HG02973 (cell line): ENCODE data around the gene LDHD.

ENCODE experiments used
- ATAC-seq: cut with Tn5 transposase; IDR thresholded peaks from one replicate; pipeline ENCODE4 v1.9.1; 2021; ENCODE audit warnings: moderate library complexity; ENCODE audit not compliant: unreplicated experiment

Gene LDHD

DNA sequence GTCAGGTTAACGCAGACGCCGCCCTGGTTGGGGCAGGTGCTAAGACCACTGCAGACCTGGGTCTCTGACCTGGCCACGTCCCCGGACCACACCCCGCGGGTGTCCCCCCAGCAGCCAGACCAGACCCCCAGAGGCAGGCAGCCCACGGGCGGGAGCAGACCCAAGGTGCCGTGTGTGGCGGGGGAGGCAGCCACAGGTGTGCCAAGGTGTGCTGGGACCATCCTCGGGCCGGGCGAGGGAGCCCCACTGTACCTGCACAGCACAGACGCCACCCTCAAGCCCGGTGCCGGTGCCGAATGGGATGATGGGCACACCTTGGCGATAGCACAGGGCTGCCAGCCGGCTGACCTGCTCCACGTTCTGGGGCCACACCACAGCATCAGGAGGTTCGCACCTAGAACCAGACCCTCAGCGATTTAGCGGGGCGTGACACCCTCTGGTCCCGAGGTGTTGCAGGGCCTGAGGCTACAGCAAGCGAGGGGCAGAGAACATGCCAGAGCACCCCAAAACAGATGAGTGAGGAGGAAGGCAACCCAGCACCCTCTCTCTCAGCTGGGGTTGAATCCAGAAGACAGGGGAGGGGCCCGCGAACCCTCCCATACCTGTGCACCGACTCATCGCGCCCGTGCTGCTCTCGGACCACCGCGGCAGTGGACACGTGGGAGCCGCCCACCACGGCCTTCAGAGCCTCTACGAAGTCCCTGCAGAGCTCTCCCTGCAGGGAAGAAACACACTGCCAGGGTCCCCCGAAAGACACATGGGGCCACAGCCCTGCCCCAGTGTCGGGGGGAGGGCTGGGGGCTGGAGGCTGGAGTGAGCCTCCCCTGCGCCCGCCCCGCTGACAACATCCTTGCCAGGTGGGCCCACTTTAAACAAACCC is 1.4 kb downstream of the LDHD start:
- ATAC-seq = no peak

DNA sequence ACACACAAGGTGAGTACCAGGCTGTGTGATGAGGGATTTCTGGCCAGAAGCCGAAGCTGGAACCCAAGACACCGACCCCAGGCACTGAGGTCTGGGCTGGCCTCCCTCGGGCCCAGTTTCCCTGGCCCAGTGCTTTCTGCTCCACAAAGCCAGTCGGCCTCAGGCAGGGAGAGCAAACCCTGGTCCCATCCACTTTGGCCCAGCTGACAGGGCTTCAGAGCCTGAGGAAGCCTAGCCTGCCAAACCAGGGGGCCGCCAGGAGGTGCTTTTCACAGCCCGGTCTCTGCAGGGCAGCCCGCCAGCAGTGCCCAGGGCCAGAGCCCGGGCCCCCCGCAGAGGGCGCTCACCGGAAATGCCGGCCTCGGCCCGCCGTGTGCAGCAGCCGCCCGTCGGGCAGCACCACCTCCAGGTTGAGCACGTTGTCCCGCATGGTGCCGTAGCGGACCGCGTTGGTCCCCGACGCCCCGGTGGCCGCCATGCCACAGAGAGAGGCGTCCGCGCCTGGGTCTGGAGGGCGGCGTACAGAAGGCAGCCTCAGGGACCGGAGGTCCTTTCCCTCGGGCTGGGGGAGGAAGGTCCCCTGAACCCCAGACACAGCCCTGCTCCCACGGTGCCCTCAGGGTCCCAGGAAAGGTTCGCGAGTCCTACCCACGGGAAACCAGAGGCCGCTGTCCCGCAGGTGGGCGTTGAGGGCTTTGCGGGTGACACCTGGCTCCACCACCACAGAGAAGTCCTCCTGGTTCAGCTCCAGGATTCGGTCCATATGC is 2.2 kb downstream of the LDHD start:
- no peak for ATAC-seq

DNA sequence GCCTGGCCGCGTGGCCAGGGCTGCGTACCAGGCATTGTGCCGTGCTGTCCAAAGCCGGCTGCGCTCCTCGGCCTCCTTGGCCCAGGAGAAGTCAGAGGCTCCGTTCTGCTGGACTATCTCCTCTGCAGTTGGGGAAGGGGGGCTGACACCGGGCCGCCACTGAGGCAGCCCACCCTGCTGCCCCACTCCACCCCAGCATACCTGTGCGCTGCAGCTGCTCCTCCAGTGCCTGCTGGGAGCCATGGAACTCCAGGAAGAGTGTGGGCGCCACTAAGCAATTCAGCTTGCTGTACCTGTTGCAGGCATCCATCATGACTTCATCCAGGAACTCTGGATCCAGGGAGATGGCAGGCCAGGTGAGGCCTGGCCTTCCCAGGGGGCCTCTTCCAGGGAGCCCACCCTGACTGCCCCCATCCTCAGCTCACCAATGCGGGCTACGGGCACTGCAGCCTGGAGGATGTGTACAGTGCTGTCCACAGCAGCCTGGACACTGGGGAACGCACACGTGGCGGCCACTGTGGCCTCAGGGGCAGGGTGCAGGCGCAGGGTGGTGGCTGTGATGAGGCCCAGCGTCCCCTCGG is 2.9 kb downstream of the LDHD start:
- no peak for ATAC-seq

DNA sequence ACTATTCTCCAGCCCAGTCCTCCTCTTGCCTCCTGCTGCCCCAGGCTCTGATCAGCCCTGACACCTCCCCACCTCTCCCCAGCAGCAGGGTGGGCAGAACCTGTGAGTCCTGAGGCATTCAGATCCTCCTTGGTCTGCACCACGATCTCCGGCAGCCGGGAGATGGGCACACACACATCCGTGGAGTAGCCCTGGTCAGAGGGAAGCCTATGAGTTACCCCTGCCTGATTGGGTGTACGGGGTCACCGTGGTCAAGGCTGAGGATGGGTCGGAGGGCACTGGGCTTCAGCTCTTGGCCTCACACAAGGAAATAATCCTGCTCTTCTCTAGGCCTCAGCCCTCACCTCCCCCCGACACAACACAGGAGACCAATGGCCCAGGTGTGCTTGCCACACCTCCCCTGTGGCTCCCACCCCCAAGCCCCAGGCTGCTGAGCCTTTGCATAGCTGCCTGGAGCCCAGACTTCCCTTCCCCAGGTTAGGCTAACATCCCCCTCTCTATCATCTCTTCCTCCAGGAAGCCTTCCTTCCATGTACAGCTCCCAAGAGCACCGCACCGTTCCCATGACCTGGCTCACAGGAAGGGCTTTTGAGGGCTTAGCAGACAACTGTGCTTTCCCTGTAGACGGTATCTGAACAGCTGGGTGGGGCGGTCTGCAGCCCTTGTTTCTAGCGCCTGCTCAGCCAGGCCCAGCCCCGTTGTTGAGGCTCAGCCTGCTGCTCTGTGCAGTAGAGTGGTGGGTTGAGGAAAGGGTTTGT is 3.7 kb downstream of the LDHD start:
- no peak for ATAC-seq

DNA sequence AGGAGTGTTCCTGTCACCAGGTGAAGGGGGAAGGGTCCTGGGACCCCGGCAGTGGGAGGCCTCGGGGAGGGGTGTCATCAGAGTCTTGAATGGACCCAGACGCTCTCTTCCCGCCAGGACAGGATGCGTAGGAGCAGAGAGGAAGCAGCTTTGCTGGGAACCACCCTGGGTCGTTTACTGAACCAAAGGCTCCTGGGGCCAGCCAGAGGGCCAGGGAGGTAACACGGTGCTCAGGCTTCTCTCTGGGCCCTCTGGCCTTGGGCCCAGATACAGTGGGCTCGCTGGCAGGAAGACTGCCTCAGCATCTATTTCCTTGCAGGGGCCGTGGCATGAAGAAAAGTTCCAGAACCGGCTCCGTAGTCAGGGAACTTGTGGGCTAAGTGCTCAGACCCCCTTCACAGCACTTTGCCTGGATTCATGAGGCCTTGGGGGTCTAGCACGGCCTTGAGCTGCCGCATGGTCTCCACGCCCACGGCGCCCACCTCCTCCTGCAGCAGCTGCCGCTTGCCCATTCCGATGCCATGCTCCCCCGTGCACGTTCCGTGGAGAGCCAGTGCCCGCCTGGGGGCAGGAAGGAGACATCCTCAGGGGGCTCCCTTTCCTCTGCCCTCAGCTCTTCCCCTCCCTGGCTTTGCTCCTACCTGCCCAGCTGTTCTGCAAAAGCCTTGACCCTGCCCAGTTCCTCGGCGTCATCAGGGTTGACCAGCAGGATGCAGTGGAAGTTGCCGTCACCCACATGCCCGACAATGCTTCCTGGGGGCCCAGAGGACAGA is 4.4 kb downstream of the LDHD start:
- ATAC-seq = no peak

DNA sequence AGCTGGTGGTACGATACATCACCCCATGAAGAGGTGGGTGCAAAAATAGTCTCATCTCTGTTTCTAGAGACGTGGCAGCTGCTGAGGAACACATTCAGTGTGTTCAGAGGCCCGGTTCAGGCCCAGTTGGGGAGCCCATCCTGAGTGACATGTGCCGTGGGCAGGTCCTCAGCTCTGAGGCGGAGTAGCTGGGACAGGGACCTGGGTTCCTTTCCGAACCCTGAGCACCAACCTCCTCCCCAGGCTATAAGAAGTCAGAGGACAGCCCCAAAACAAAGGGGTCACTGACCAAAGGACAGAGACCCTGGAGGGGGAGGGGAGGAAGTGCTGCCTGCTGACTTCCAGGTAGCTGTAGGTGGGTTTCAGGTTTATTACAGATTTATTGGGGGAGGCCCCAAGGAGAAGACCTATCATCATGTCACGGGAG is 5.1 kb downstream of the LDHD start:
- peak; percentile 6 for ATAC-seq

DNA sequence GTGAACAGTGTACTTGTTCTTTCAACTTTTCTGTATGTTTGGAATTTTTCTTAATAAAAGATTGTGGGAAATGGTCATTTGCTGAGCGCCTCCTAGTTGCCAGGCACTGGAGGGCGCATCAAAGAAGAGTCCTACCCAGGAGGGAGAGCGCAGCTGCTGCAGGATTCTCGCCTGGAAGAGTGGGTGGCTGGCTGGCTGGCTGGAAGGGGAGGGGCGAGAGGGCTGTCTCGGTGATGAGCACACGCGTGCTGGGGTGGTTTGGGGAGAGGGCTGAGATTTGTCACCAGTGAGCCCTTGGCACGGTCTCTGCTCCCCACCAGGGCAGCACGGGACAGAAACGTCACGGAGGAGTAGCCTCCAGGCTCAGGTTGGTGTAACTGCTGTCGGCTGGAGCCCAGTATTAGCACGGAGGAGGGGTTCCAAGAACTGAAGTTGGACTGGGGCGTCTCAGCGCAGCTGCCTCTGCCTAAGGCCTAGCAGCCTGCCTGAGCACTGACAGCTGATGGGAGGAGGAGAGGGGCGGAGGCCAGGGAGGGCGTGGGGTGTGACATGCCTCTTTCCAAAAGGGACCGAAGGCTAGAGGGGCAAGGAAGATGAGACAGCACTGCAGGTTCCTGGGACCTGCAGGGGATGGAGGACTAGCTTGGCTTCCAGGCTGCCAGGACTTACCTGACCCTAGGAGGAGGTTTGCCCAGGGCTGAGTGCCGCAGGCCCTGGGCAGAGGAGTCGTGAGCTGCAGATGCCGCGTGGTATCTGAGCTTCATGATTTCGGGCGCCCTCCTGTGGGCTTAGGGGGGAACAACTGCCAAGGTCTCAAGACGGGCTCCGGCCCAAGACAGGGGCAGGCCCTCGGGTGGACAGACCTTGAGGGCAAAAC is 5.7 kb downstream of the LDHD start:
- peak; percentile 65 for ATAC-seq

DNA sequence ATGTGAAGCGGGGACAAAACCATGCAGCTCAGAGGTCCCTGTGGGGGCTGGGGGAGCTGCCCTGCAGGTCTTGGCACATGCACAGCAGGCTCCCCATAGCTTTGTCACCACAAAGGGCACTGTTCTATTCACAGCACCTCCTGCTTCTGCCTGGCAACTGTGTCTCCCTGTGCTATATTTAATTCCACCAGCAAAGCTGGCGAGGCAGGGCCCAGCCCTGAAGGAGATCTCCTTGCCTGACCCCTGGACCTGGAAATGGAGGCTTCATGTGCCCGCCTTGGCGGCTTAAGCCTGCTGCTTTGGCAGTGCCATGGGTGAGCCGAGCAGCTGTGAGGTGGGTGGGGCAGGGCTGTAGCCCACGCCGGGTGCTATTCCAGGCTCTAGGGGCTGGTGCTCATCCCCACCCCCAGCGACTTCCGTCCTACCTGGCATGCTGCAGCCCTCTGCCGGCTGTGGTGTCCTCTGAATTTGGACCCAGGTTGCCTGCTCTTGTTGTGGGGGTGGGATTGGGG is 6.8 kb downstream of the LDHD start:
- no peak for ATAC-seq

DNA sequence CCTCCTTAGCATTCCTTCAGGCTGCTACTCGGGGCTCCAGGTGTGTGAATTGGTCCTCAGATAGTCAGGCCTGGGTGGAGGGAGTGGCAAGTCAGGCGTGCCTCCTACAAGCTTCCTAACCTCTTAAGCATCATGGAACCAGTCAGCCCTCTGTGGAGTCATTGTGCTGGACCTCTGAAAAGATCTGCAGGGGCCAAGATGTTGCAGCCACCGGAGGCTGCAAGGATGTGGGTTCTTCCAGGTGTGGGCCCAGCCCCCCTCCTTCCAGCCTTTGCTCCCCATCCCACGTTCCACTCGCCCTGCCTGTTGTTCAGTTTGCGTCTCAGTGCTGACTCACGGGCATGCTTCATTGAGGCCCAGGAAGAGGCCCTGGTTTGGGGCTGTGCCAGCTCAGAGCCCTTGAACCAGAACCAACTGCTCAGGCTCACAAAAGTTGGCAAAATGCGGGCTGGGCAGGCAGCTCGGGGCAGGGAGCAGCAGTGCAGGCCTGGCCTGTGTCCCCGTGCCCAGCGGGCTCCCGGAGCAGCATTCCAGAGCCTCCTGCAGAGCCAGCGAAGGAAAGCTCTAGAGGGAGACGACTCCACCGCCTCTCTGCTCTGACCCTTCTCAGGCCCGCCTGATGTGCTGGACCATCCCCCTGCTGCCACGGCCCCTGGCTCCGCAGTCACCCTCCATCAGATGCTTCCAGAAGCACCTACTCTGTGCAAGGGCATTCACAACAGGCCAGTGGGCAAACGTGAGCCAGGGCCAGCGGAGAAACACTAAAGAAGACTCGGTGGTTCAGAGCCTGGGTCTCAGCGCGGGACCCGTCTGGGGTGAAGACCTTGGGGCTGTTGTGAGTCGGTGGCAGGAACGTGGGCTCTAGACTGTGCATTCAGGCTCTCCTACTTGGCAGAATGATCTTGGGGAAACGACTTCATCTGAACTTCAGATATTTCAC is 7.5 kb downstream of the LDHD start:
- no peak for ATAC-seq

DNA sequence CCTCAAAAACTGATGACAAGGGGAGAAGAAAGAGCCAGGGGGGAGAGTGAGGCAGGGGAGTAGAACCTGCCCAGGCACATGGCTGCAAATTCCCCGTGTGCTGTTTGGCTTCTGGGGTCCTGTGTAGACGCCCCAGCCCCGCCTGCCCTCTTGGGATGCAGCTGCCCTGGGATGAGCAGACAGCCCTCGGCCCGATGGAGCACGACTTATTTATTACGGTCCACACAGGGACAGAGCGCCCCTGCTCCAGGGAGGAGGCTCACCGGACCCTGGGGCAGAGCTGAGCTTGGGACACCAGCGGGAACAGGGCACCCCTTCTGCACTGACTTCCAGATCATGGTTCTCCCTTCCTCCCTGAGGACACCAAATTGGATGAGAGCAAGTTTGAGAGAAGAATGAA is 9.1 kb downstream of the LDHD start:
- ATAC-seq = no peak

DNA sequence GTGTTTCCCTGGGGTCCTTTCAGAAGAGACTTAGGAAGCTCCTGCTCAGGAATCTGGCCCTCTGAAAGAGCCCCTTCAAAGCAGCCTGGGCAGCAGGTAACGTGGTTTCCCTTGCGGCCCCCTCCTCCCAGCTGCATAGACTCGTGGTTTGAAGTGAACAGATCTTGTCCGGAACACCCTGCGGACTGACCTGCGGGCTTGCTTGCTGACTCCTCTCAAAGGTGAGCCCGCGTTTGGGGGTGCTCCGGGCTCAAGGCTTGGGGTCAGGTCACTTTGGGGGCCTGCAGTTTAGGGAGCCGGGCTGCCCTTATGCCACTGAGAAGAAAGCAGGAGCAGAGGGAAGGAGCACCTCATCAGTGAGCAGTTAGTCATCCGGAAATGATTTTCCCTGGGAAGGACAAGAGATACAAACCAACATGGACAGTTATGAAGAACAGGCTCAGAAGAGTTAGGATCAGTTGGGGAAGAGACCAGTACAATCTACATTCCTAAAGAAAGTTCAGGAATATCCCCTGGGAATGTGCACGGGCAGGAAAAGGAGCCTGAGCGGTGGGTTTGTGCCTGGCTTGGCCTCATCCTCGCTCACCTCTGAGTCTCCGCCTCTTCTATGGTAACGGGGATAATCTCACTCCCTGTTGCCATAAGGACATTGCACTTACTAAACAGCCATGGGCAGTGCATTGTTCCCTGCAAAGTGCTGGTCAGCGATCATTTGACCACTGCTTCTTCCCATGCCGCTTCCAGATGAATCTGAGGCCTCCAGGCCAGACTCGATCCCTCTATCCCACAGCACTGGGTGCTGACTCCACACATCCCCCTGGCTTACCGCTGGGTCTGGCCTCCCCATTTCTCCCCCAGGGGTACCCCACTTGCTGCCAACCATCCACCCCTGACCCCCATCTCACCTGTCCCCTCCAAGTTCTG is 10.0 kb downstream of the LDHD start:
- no peak for ATAC-seq

DNA sequence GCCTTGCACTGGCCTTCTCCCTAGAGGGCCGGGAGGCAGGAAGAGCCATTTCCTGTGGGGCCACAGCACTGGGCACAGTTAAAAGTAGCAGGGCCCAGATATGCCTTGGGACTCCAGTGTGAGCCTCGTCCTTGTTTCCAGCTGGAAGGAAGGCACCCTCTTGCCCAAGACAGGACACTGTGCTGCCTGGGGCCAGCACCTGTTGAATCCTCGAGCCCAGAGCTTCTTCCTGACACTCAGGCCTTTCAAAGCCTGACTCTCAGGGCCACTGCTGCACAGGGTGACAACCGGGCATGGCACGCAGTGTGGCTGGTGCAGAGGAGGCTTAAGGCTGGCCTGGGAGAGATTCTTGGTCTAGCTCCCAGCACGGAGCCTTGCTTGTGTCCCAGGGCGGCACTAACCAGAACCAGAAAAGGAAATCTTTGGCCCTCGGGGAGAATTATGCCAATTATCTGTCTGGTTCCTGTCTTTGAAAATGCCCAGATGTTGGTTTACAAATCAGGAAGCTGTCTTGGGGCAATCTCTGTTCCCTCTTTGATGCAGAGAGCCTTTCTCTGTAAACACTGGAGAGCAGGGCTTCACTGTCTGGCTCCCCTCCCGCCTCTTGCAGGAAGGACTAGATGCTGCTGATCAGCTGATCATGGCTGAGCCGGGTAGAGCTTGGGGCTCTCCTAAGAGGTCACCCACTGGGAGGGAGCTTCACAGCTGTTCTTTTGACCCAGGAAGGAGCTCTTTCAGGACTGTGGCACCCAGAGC is 11.1 kb downstream of the LDHD start:
- no peak for ATAC-seq

DNA sequence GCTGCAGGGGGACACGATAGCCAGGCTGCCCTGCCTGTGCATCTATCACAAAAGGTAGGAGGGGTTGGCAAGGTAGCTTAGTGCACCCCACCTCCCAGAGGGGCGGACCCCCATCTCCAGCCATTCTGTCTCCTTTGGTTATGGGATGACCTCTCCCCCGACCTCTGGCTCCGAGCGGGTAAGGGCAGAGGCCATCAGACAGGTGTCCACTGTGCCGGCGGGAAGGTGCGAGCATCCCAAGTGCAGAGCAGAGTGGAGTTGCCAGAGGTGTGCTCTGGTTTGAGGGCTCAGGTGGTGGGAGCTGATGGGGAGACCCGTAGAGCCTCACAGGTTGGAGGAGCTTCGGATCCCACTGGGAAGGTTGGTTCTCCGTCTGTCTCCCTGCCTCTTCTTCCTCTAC is 11.7 kb downstream of the LDHD start:
- ATAC-seq = no peak

DNA sequence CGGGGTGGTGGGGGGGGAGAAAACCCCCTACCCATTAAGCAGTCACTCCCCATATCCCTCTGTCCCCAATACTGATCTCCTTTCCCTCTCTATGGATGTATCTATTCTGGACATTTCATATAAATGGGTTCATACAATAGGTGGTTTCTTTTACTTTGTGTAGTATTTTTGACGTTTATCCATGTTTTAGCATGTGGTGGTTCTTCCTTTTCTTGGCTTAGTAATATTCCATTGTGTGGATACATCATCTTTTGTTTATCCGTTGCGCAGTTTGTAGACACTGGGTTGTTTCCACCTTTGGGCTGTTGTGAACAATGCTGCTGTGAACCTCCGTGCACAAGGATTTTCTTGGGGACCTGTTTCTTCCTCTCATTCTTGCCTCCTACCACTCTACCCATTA is 12.6 kb downstream of the LDHD start:
- no peak for ATAC-seq

DNA sequence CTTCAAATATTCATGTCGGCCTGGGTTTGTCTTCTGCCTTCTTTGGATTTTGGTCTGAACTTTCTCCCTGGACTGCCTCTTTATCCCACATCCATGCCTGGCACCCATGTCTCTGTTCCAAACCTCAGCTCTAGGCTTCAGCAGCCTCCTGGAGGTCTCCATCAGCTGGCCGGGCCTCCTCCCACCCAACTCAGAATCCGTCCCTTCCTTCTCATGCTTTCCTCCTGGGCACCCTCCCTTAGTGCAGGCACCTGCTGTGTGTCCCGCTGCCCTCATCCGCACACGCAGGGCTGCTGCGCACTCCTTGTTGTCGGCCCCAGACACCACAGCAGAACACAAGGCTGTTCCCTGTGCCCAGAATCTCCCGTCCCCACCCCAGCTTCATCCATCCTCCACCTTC is 14.0 kb downstream of the LDHD start:
- ATAC-seq = no peak

DNA sequence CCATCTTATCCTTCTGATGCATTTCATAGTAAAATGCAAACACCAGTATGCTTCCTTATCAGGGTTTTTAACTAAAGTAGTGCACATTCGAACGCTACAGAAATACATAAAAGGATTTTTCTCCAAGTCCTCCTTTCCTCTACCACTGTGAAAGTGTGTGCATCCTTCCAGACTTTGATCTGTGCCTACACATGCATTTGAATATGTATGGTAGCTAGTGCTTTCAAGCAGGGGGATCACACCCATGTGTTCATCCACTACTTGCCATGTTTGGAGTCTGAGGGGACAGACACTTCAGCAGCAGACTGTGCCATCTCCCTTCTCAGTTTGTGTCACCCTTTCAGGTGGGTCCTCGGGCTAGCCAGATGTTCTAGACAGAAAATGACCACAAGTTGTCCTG is 14.9 kb downstream of the LDHD start:
- no peak for ATAC-seq
